Peyer's patch (tissue), 4 donors: ENCODE results near the gene FAM219B. TPM values are rescaled to one million over a fixed set of nuclear protein-coding genes. Genes with fewer than 3 reads are reported as not detected.
"Not testable (repeated sequence)": the region's sequence is repeated elsewhere in the genome, so short reads cannot be mapped to it uniquely, and the experiment has no call there.

Experiments
- DNase-seq, 3 donors: peaks; one replicate each; pipeline ENCODE4 v3.0.0-alpha.2; 2017 to 2019
- H3K27ac ChIP-seq, 4 donors: fragments of 200-600 bp; sonication (generic); one replicate each; pipeline ENCODE4 v1.5.1; 2016 to 2019
- H3K27me3 ChIP-seq, 2 donors: fragments of 200-600 bp; sonication (generic); one replicate each; pipeline ENCODE4 v1.5.1; 2019
- H3K36me3 ChIP-seq, 3 donors: fragments of 200-600 bp; sonication (generic); one replicate each; pipeline ENCODE4 v1.5.1; 2016 to 2019
- H3K4me1 ChIP-seq, 4 donors: fragments of 200-600 bp; sonication (generic); one replicate each; pipeline ENCODE4 v1.5.1; 2016 to 2019
- H3K4me3 ChIP-seq, 4 donors: fragments of 200-600 bp; sonication (generic); 1 replicate in 3 of 4; 2 replicates in 1 of 4; pipeline ENCODE4 v1.5.1; 2016 to 2019; ENCODE audit warnings: mild to moderate bottlenecking in 1 of 4
- H3K9me3 ChIP-seq, 4 donors: fragments of 200-600 bp; sonication (generic); one replicate each; pipeline ENCODE4 v1.5.1; 2016 to 2019; ENCODE audit warnings: mild to moderate bottlenecking in 1 of 4
- POLR2A ChIP-seq, 2 donors: fragments of 450-650 bp; IDR thresholded peaks; one replicate each; pipeline ENCODE4 v1.5.1; 2017; ENCODE audit warnings: antibody characterized with exemption in 2 of 2, mild to moderate bottlenecking in 2 of 2, moderate library complexity in 2 of 2
- total RNA-seq, 4 donors: library from RNA; depleted of rRNA; stranded (reverse); fragments of >200 nt; gene quantifications; one replicate each; pipeline ENCODE4 v1.1.0, GENCODE V29; 2016
- TF ChIP-seq, protein P1 (sequence below), 6 experiments: fragments of 450-650 bp in 4 of 6; fragments of 200-600 bp in 2 of 6; sonication (generic) in 1 of 6; IDR thresholded peaks; one replicate each; pipeline ENCODE4 v1.5.1; 2017 to 2019; ENCODE audit warnings: antibody characterized with exemption in 6 of 6, mild to moderate bottlenecking in 3 of 6, moderate library complexity in 1 of 6

FAM219B gene
- total RNA-seq, 4 donors from 2014 or later, result 48.7 to 76.5 (median 57.6) TPM

- DNase-seq, result no peak
- Histone ChIP-seq H3K27me3 (no peaks in the 10 kb centered on the region), H3K9me3 (no peaks in the 10 kb centered on the region), H3K4me3 (no peak overlapping the region), H3K4me1 (peaks cover 0 to 21% (median 0%) of the 10 kb centered on the region in 4 donors), H3K36me3 (peaks cover 0 to 73% (median 0%) of the 10 kb centered on the region in 3 donors), H3K27ac (no peak overlapping the region)
- TF ChIP-seq POLR2A (IDR thresholded peaks at IDR 0.05), result no peak
- TF ChIP-seq, protein P1, sequence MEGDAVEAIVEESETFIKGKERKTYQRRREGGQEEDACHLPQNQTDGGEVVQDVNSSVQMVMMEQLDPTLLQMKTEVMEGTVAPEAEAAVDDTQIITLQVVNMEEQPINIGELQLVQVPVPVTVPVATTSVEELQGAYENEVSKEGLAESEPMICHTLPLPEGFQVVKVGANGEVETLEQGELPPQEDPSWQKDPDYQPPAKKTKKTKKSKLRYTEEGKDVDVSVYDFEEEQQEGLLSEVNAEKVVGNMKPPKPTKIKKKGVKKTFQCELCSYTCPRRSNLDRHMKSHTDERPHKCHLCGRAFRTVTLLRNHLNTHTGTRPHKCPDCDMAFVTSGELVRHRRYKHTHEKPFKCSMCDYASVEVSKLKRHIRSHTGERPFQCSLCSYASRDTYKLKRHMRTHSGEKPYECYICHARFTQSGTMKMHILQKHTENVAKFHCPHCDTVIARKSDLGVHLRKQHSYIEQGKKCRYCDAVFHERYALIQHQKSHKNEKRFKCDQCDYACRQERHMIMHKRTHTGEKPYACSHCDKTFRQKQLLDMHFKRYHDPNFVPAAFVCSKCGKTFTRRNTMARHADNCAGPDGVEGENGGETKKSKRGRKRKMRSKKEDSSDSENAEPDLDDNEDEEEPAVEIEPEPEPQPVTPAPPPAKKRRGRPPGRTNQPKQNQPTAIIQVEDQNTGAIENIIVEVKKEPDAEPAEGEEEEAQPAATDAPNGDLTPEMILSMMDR (IDR thresholded peaks at IDR 0.05), result no peak
These were observed 22.1 kb upstream of the FAM219B start for GRCh38 chr15:74928771-74929198.

GRCh38 chr15:74924525-74924924 lies 17.9 kb upstream of the FAM219B start:
- Histone ChIP-seq H3K4me3 (no peak overlapping the region), H3K36me3 (peaks cover 0 to 99% (median 0%) of the 10 kb centered on the region in 3 donors), H3K27ac (no peak overlapping the region), H3K27me3 (no peaks in the 10 kb centered on the region), H3K4me1 (no peaks in the 10 kb centered on the region), H3K9me3 (no peaks in the 10 kb centered on the region)
- DNase-seq, result no peak
- no peak for TF ChIP-seq POLR2A (IDR thresholded peaks at IDR 0.05)
- TF ChIP-seq, protein P1 (IDR thresholded peaks at IDR 0.05), result no peak

GRCh38 chr15:74920456-74920855 lies 13.8 kb upstream of the FAM219B start:
- no peaks in the 10 kb centered on the region for H3K4me1 ChIP-seq
- H3K36me3 ChIP-seq, result peaks cover 0 to 100% (median 5%) of the 10 kb centered on the region in 3 donors
- no peak for DNase-seq
- H3K27me3 ChIP-seq, result no peaks in the 10 kb centered on the region
- H3K9me3 ChIP-seq, result no peaks in the 10 kb centered on the region
- no peak overlapping the region for H3K27ac ChIP-seq
- H3K4me3 ChIP-seq, result no peak overlapping the region
- no peak for TF ChIP-seq POLR2A (IDR thresholded peaks at IDR 0.05)

DNA sequence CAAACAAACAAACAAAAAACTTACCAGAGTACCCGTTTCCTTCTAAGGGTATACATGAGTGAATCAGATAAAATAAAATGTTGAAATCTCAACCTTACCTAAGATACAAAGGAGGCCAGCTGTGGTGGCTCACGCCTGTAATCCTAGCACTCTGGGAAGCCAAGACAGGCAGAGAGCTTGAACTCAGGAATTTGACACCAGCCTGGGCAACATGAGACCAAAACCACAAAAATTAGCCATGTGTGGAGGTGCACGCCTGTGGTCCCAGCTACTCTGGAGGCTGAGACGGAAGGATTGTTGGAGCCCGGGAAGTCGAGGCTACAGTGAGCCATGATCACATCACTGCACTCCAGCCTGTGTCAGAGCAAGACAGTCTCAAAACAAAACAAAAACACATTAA lies 11.0 kb upstream of the FAM219B start:
- TF ChIP-seq, protein P1 (IDR thresholded peaks at IDR 0.05), result no peak
- TF ChIP-seq POLR2A (IDR thresholded peaks at IDR 0.05), result no peak
- Histone ChIP-seq H3K4me3 (no peak overlapping the region), H3K27ac (no peak overlapping the region), H3K36me3 (peaks cover 0 to 100% (median 5%) of the 10 kb centered on the region in 3 donors), H3K4me1 (no peaks in the 10 kb centered on the region), H3K27me3 (no peaks in the 10 kb centered on the region), H3K9me3 (no peaks in the 10 kb centered on the region)
- no peak for DNase-seq

DNA sequence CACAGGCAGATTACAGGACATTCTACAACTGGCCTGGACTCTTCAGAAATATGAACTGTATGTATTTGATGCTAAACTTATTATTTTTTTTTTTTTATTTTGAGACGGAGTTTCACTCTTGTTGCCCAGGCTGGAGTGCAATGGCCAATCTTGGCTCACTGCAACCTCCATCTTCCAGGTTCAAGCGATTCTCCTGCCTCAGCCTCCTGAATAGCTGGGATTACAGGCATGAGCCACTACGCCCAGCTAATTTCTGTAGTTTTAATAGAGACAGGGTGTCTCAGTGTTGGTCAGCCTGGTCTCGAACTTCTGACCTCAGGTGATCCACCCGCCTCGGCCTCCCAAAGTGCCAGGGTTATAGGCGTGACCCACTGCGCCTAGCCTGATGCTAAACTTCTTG lies 7.1 kb upstream of the FAM219B start:
- H3K4me3 ChIP-seq, H3K4me1 ChIP-seq, H3K27ac ChIP-seq, H3K9me3 ChIP-seq, H3K27me3 ChIP-seq: not testable (repeated sequence)
- H3K36me3 ChIP-seq, result peaks cover 0 to 87% (median 5%) of the 10 kb centered on the region in 3 donors
- peak in 1 of 3 donors; percentile 25 for DNase-seq

GRCh38 chr15:74913041-74913440 lies 6.4 kb upstream of the FAM219B start:
- H3K9me3 ChIP-seq, result no peaks in the 10 kb centered on the region
- peaks cover 0 to 80% (median 5%) of the 10 kb centered on the region in 3 donors for H3K36me3 ChIP-seq
- TF ChIP-seq POLR2A (IDR thresholded peaks at IDR 0.05), result no peak
- TF ChIP-seq, protein P1 (IDR thresholded peaks at IDR 0.05), result no peak
- H3K4me3 ChIP-seq, result no peak overlapping the region
- H3K27me3 ChIP-seq, result no peaks in the 10 kb centered on the region
- H3K4me1 ChIP-seq, result no peaks in the 10 kb centered on the region
- no peak for DNase-seq
- H3K27ac ChIP-seq, result no peak overlapping the region

GRCh38 chr15:74908635-74909034 lies 2.0 kb upstream of the FAM219B start:
- TF ChIP-seq, protein P1 (IDR thresholded peaks at IDR 0.05), result no peak
- TF ChIP-seq POLR2A (IDR thresholded peaks at IDR 0.05), result no peak
- DNase-seq, result no peak
- Histone ChIP-seq H3K4me3 (no peak overlapping the region), H3K27me3 (no peaks in the 10 kb centered on the region), H3K36me3 (peaks cover 0 to 49% (median 0%) of the 10 kb centered on the region in 3 donors), H3K9me3 (no peaks in the 10 kb centered on the region), H3K4me1 (peaks cover 4 to 16% (median 10%) of the 10 kb centered on the region in 4 donors), H3K27ac (no peak overlapping the region)
